ENCODE results near the gene NFKBIL1. TPM values are rescaled to one million over a fixed set of nuclear protein-coding genes. Genes with fewer than 3 reads are reported as not detected.

Gene NFKBIL1
- total RNA-seq, 2 donors from 2014 or later: 17.4 to 26.3 TPM

GRCh38 chr6:31578184-31579118 lies 31.0 kb downstream of the NFKBIL1 start:
- 87 to 88% methylated on average over 10 to 12 of the region's 12 CpGs for WGBS, 2 experiments (ENCODE audit: insufficient coverage in 1 of 2, insufficient read length in 1 of 2)
- Histone ChIP-seq H3K27me3 (ENCODE audit: control insufficient read depth, insufficient read depth, low read length, poor library complexity, severe bottlenecking) (peaks cover 5% of the 10 kb centered on the region), H3K9me3 (ENCODE audit: control insufficient read depth, low read length) (no peaks in the 10 kb centered on the region), H3K27ac (ENCODE audit: low read depth, low read length) (no peak overlapping the region), H3K4me1 (ENCODE audit: control insufficient read depth, insufficient read depth, low read length) (peaks cover 6% of the 10 kb centered on the region), H3K4me3 (ENCODE audit: low read length) (no peak overlapping the region), H3K9ac (ENCODE audit: extremely low read depth, low read length, poor library complexity, severe bottlenecking) (no peak overlapping the region), H3K36me3 (ENCODE audit: control insufficient read depth, insufficient read depth, low read length) (no peaks in the 10 kb centered on the region)
- H3K4me1 Mint-ChIP-seq: peaks cover 20% of the 10 kb centered on the region
- no peak for TF ChIP-seq CTCF (conservative IDR thresholded peaks at IDR 0.05)
- H3K4me3 Mint-ChIP-seq: no peak overlapping the region
- peaks cover 51% of the 10 kb centered on the region for H3K27me3 Mint-ChIP-seq (ENCODE audit: insufficient read depth)
- DNase-seq: peak; percentile 68
- no peaks in the 10 kb centered on the region for H3K9me3 Mint-ChIP-seq
- no peaks in the 10 kb centered on the region for H3K36me3 Mint-ChIP-seq (ENCODE audit: low read depth)
- H3K27ac Mint-ChIP-seq: no peak overlapping the region

- H3K4me1 ChIP-seq (ENCODE audit: control insufficient read depth, insufficient read depth, low read length): peaks cover 2% of the 10 kb centered on the region
- no peak overlapping the region for H3K27ac Mint-ChIP-seq
- no peak for DNase-seq
- 89 to 95% methylated on average over 3 of the region's 3 CpGs for WGBS, 2 experiments (ENCODE audit: insufficient coverage in 1 of 2, insufficient read length in 1 of 2)
- H3K36me3 ChIP-seq (ENCODE audit: control insufficient read depth, insufficient read depth, low read length): no peaks in the 10 kb centered on the region
- no peaks in the 10 kb centered on the region for H3K36me3 Mint-ChIP-seq (ENCODE audit: low read depth)
- TF ChIP-seq CTCF (conservative IDR thresholded peaks at IDR 0.05): no peak
- no peak overlapping the region for H3K4me3 Mint-ChIP-seq
- H3K9ac ChIP-seq (ENCODE audit: extremely low read depth, low read length, poor library complexity, severe bottlenecking): no peak overlapping the region
- peaks cover 5% of the 10 kb centered on the region for H3K27me3 ChIP-seq (ENCODE audit: control insufficient read depth, insufficient read depth, low read length, poor library complexity, severe bottlenecking)
- peaks cover 20% of the 10 kb centered on the region for H3K4me1 Mint-ChIP-seq
- H3K4me3 ChIP-seq (ENCODE audit: low read length): no peak overlapping the region
- H3K27ac ChIP-seq (ENCODE audit: low read depth, low read length): no peak overlapping the region
- H3K9me3 Mint-ChIP-seq: no peaks in the 10 kb centered on the region
- H3K27me3 Mint-ChIP-seq (ENCODE audit: insufficient read depth): peaks cover 51% of the 10 kb centered on the region
- no peaks in the 10 kb centered on the region for H3K9me3 ChIP-seq (ENCODE audit: control insufficient read depth, low read length)
These were observed 31.7 kb downstream of the NFKBIL1 start for GRCh38 chr6:31579119-31579505.

GRCh38 chr6:31579546-31580437 lies 32.4 kb downstream of the NFKBIL1 start:
- WGBS, 2 experiments (ENCODE audit: insufficient coverage in 1 of 2, insufficient read length in 1 of 2): 90 to 94% methylated on average over 3 to 8 of the region's 8 CpGs
- no peaks in the 10 kb centered on the region for H3K4me1 ChIP-seq (ENCODE audit: control insufficient read depth, insufficient read depth, low read length)
- Mint-ChIP-seq H3K9me3 (no peaks in the 10 kb centered on the region), H3K4me3 (peak overlapping the region; percentile 98), H3K27me3 (ENCODE audit: insufficient read depth) (peaks cover 50% of the 10 kb centered on the region), H3K27ac (no peak overlapping the region), H3K4me1 (peaks cover 17% of the 10 kb centered on the region), H3K36me3 (ENCODE audit: low read depth) (no peaks in the 10 kb centered on the region)
- H3K9ac ChIP-seq (ENCODE audit: extremely low read depth, low read length, poor library complexity, severe bottlenecking): no peak overlapping the region
- H3K27ac ChIP-seq (ENCODE audit: low read depth, low read length): no peak overlapping the region
- H3K4me3 ChIP-seq (ENCODE audit: low read length): no peak overlapping the region
- H3K9me3 ChIP-seq (ENCODE audit: control insufficient read depth, low read length): no peaks in the 10 kb centered on the region
- H3K36me3 ChIP-seq (ENCODE audit: control insufficient read depth, insufficient read depth, low read length): no peaks in the 10 kb centered on the region
- no peak for DNase-seq
- H3K27me3 ChIP-seq (ENCODE audit: control insufficient read depth, insufficient read depth, low read length, poor library complexity, severe bottlenecking): peaks cover 5% of the 10 kb centered on the region
- no peak for TF ChIP-seq CTCF (conservative IDR thresholded peaks at IDR 0.05)
